Epithelial cell of proximal tubule (primary cell): ENCODE data around the gene EHBP1. TPM values are rescaled to one million over a fixed set of nuclear protein-coding genes. Genes with fewer than 3 reads are reported as not detected.

Source experiments
- DNase-seq: peaks from one replicate; pipeline ENCODE4 v3.0.0-alpha.2; 2011; ENCODE audit warnings: low read depth
- H3K4me3 ChIP-seq: 2 replicates; pipeline ENCODE4 v1.5.1; 2011; ENCODE audit warnings: low read depth, mild to moderate bottlenecking, low read length
- total RNA-seq: library from RNA; depleted of rRNA; stranded (reverse); fragments of >200 nt; gene quantifications from 2 replicates; pipeline ENCODE4 v1.2.3, GENCODE V29; 2015
- TF ChIP-seq, protein P1 (sequence below): conservative IDR thresholded peaks from 2 replicates; pipeline ENCODE4 v1.5.1; 2012; ENCODE audit warnings: low read depth, mild to moderate bottlenecking, low read length

Gene EHBP1
- total RNA-seq, 1 donor from 2014 or later = 18.1 TPM

DNA sequence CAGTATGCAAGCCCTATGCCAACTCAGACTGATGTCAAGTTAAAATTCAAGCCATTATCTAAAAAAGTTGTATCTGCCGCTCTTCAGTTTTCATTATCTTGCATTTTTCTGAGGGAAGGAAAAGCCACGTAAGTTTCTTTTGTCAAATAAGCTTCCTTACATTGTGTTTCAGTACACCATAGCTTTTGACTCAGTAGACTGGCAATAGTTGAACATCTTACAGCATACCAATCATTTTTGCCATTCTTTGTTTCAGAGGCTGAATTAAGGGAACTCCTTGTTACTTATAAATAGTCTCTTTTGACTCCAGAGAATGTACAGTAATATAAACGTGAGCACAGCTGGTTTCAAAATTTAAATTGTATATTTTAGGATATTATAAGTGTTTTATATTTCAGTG, 120.6 kb downstream of the EHBP1 start:
- TF ChIP-seq, protein P1, sequence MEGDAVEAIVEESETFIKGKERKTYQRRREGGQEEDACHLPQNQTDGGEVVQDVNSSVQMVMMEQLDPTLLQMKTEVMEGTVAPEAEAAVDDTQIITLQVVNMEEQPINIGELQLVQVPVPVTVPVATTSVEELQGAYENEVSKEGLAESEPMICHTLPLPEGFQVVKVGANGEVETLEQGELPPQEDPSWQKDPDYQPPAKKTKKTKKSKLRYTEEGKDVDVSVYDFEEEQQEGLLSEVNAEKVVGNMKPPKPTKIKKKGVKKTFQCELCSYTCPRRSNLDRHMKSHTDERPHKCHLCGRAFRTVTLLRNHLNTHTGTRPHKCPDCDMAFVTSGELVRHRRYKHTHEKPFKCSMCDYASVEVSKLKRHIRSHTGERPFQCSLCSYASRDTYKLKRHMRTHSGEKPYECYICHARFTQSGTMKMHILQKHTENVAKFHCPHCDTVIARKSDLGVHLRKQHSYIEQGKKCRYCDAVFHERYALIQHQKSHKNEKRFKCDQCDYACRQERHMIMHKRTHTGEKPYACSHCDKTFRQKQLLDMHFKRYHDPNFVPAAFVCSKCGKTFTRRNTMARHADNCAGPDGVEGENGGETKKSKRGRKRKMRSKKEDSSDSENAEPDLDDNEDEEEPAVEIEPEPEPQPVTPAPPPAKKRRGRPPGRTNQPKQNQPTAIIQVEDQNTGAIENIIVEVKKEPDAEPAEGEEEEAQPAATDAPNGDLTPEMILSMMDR = no peak
- no peak overlapping the region for H3K4me3 ChIP-seq
- DNase-seq = no peak

DNA sequence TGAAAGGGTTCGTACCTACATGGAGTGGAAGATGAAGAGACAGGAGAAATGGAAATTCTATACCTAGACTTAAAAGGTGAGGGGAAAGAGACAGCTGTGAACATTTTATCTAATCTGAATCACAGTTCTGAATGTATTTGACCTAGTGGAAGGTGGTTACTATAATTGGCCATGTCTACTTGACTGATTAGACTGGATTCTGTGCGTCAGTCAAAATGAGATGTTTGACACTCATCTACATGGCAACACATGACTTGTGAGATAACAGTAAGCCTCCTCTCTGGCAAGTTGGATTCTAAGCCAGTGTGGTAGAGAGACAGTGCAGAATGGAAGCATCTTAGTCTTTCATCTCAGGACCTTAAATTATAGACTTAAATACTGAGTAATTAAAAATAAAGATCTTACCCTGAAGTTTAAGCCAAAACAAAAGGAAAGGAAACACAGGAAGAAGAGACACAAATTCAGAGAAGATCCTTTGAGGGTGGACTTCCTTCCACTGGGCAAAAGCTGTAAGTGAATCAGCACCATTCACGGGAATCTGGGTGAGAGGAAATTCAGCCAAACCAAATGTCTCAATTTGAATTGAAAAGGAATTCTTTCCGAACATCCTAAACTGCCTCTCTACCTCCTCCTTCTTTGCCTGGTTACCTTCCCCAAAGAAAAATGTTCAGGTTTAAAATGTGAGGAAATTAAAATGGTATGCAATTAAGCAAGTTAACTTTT, 121.6 kb downstream of the EHBP1 start:
- no peak for DNase-seq
- TF ChIP-seq, protein P1 = no peak
- H3K4me3 ChIP-seq = no peak overlapping the region

DNA sequence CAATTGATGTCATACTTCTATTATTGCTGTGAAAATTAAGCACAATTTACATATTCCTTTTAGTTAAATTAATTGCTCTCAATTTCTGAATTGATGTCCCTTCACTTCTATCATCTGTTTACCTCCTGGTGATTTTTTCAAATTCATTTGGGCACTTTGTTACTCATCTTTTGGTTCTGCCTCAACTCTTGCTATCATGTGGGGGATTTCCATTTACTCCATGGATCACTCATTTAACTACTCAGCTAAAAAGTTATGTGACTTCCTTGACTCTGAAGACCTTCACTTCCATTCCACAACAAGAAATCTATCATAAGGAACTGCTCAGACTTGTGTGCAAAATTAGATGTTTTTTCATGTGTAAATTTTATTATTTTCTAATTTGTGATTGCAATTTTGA, 126.2 kb downstream of the EHBP1 start:
- TF ChIP-seq, protein P1 = no peak
- DNase-seq = no peak
- H3K4me3 ChIP-seq = no peak overlapping the region

DNA sequence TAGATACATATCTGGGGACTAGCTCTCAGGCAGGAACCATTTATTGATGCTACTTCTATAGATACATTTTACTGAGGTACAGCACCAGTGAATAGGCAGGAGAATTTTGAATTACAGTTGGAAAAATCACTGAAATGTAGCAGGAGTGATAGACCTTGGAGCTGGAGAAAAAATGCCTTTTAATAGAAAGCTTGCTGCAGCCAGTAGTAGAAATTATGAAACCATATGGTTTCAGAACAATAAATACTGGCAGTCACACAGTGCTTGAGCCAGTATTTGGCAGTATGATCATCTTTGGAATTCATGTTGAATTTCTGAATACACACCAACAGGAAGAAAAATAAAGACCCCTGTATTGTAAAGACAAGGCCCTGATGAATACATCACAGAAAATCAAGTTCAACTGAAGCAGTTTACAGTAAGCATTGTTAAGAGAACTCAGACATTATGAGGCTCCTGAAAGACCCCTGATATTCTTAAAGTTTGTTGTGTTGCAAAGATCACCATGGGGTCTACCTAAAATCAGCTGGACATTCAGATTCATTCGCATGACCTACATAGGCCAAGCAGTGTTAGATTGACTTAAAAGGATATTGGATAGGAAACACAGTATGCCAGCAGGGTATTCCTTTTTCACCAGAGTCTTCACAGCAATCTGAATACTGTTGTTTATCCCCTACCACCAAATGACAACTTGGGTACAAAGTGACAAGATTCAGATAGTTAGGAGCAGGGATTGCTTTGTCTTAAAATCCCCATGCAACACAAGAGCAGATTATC, 139.0 kb downstream of the EHBP1 start:
- DNase-seq = no peak
- no peak overlapping the region for H3K4me3 ChIP-seq
- TF ChIP-seq, protein P1 = no peak

GRCh38 chr2:62845256-62845655, 139.7 kb downstream of the EHBP1 start:
- DNase-seq = no peak
- TF ChIP-seq, protein P1 = no peak
- no peak overlapping the region for H3K4me3 ChIP-seq

DNA sequence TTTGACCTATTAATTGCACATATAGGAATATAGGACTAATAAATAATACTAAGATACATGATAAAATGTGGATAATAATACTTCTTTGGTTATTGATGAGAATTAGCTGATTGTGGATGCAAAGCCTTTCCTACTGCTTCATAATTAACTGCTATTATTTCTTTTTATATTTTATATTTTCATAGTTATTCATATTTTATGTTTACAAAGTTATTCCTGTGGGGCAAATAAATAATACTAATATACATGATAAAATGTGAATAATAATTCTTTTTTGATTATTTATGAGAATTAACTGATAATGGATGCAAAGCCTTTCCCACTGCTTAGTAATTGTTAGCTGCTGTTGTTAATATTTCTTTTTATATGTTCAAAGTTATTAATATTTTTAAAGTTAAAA, 146.7 kb downstream of the EHBP1 start:
- no peak overlapping the region for H3K4me3 ChIP-seq
- TF ChIP-seq, protein P1 = no peak
- no peak for DNase-seq
